SK-MEL-5 (cell line): ENCODE data around the gene WASF1. TPM values are rescaled to one million over a fixed set of nuclear protein-coding genes. Genes with fewer than 3 reads are reported as not detected.

Experiments
- DNase-seq: peaks from one replicate; pipeline ENCODE4 v3.0.0-alpha.2; 2016; ENCODE audit warnings: low read depth, low spot score
- in situ Hi-C: cut with HindIII; loops from 2 replicates; pipeline ENCODE4 v1.10.0; 2016; ENCODE audit warnings: low sequenced_read_pairs, high pct_unique_total_duplicates, low pct_unique_long_range_greater_than_20kb
- polyA plus RNA-seq, 2 experiments: library from polyadenylated mRNA; depleted of rRNA; stranded (reverse); fragments of >200 nt; gene quantifications; 2 replicates each; pipeline ENCODE4 v1.2.3, GENCODE V29; 2015
- total RNA-seq: library from RNA; depleted of rRNA; stranded (reverse); fragments of >200 nt; shearing (Covaris generic); gene quantifications from 2 replicates; pipeline ENCODE4 v1.2.3, GENCODE V29; 2014; rRNA removed

Gene WASF1
- 3.7 and 5.0 TPM in 2 replicates for total RNA-seq
- polyA plus RNA-seq (2015; cell fraction: cytosol; rRNA removed), result 13.4 and 13.6 TPM in 2 replicates
- 7.0 and 8.2 TPM in 2 replicates for polyA plus RNA-seq (2015; cell fraction: nucleus; rRNA removed)

DNA sequence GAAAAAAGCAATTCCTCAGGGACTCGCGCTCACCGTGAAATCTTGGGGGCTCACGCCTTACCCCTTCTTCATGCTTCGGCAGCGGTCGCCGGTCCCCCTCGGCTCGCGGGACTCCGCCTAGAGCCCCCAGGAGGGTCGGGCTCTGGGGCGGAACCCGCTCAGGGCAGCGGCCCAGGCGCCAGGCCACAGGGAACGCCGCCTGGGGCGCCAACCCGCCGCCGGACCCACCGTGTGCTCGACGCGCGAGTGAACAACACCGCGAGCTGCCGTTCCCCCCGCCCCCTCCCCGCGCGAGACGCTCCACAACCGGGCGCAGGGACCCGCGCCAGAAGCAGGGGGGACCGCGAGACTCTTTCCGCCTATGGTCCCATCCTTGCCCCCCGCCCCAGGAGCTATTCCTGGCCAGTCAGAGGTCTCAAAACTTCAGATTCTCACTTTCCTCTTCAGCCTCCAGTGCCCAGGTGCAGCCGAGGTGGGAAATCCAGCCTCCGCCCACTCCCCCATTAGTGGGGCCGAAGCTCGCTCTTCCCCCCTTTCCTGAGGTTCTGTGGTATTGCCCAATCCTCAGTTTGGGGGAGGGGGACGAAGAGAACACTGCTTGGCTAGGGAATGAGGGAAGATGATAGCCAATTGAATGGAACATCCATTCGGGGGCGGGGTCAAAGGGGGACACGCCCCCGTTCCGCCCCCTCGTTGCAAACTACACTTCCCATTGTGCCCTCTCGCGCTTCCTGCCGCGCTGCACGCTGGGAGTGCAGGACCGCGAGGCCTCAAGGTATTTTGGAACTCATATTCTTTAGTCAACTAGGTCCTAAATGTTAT lies at the start of gene WASF1:
Gene WASF1 (minus strand): TSS at position 265 of the 822 bp plus-strand sequence. CDS start 52,069 bp downstream, outside the sequence.
- in situ Hi-C loops, result no loop called here
- DNase-seq, result peak; percentile 97

- no peak for DNase-seq
- in situ Hi-C loops, result no loop called here
These were observed 46.8 kb upstream of the WASF1 start for GRCh38 chr6:110226261-110226660.

DNA sequence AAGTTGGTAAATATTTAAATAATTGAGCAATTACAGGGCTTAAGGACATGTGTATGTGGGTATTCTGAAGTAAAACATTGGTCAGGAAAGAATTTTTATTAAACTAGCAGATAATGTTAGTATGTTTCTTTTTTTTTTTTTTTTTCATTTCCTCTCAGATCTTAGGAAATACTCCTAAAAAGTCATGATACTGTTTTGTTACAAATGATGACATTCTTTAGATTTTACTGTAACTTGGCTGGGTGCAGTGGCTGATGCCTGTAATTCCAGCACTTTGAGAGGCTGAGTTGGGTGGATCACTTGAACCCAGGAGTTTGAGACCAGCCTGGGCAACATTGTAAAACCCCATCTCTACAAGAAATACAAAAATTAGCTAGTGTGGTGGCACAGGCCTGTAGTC lies 42.3 kb upstream of the WASF1 start:
- DNase-seq, result no peak
- in situ Hi-C loops, result no loop called here

- in situ Hi-C loops, result no loop called here
- DNase-seq, result no peak
These were observed 37.8 kb upstream of the WASF1 start for GRCh38 chr6:110217266-110217665.

DNA sequence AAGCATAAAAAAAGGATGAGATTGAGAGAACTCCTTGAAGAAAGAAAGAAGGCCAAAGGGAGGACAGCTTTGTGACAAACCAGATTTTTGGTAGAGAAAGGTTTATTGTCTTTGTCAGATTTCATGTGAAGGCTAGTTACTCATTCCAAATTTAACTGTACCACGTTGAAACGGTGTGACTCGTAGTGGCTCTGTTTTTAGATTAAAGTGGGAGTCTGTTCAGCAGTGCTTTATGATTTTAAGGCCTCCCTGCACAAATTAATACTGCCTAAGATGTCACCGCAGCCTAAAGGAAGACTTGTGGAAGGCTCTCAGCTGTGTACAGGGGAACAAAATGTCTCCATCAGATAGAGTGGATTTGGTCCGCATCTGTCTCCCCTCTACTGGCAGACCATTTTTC lies 36.7 kb upstream of the WASF1 start:
- in situ Hi-C loops, result no loop called here

GRCh38 chr6:110214338-110214737 lies 34.9 kb upstream of the WASF1 start:
- no peak for DNase-seq
- in situ Hi-C loops, result no loop called here

More for the DNA sequence above, 36.7 kb upstream of the WASF1 start:
- no peak for DNase-seq

DNA sequence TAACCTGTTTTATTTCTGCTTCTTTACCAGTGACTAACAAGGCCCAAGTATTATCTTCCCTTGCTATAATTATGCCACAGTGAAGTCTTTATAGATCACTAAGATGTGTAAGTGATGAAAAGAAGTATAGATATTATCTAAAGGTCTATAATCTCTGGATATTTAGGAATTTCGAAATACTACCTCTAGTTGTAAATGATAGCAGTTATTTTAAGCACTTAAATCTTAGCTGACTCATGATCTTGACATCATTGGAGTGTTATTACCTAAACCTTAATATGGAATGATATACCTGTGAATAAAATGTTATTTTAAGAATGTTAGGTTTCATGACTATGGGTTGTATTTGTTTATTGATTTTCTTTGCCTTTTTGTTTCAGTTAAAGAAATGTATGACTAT lies 32.3 kb upstream of the WASF1 start:
- DNase-seq, result no peak
- in situ Hi-C loops, result no loop called here

DNA sequence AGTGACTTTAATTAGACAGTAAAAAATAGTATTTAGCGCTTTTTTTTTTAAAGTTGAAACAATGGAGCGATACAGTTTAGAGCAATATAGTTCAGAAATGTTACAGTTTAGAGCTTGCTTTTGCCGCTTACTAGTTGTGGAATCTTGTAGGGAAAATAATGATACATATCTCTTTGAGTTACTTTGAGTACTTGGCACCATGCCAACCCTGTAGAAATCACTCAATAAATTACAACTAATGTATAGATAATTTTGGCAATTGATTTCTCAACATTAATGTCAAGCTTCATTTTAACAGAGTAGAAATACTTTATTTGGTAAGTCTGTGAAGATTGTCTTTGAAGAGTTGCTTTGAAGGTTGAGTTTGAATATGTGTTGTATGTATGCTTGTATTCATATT lies 28.2 kb upstream of the WASF1 start:
- in situ Hi-C loops, result no loop called here
- DNase-seq, result no peak

DNA sequence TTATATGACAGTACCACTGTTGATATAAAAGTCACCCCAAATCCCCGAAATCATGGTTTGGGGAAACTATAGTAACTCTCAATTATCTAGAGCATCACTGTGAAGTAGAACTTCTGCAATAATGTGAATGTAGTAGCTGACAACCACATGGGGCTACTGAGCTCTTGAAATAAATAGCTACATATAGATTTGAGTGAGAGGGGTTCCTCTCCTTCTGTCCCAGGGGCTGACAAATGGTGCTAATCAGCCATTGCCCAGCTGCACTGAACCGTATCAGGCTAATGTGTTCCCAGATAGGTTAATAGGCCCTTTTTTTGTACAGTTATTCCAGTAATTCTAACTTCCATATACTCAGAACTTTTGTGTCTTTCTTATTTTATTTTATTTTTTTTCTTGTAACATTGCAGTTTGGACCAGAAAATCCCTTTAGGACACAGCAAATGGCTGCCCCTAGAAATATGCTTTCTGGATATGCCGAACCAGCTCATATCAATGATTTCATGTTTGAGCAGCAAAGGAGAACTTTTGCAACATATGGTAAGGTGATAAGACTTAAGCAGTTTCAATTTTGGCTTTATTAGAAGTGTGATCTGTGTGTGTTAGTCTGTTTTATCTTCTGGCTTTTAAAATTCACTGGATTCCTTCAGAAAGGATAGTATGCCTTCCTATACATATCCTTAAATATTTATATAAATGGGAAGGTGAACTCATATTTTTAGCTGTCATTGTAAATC lies 21.8 kb upstream of the WASF1 start:
- in situ Hi-C loops, result no loop called here
- no peak for DNase-seq

DNA sequence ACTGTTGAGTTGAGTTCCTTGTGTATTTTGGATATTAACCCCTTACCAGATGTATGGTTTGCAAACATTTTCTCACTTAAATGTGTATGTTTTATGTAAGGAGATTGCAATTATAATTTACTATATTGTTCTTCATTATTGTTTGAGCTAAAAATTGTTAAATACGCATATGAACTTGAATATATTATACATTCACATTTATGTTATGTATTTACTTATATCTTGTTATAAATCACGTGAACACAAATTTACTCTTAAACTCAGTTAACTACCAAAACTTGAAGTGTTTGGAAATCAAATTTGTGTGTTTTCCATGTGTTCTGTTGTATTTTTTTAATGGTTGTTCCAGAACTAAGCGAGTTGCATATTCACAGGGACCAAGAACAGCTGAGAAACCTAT lies 19.1 kb upstream of the WASF1 start:
- in situ Hi-C loops, result no loop called here
- DNase-seq, result no peak

- in situ Hi-C loops, result no loop called here
- no peak for DNase-seq
These were observed 17.4 kb upstream of the WASF1 start for GRCh38 chr6:110196874-110197273.

DNA sequence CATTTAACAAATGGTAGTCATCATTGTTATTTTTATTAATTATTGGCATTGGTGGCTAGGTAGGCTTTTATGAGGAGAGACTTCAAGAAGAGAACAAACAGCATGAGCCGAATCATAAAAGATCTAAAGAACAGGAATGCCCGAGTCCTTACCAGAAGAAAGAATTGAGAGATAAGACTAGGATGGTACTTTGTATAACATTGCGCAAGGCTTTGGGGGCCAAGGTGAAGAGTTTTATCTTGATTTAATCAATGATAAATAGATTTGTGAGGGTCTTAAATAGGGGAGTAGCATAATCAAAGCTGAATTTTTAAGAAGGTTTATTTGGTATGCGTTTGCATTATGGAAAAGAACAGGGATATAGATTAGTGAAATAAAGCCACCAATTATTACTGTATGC lies 16.2 kb upstream of the WASF1 start:
- DNase-seq, result no peak
- in situ Hi-C loops, result no loop called here

DNA sequence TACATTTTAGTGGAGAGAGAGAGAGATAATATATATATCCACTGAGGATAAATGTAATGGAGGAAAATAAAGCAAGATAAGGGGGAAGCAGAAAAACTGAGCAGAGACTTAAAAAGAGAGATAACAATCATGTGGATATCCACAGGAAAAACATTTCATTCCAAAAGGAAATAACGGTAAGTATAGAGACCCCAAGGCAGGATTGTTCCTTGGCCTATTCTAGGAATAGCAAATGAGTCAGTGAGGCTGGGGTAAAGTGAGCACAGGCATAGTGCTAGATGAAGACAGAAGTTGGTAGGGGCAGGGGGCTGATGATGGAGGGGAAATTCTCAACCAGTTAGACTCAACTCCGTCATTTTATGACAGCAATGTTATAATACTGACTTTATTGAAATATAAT lies 12.0 kb upstream of the WASF1 start:
- in situ Hi-C loops, result no loop called here
- no peak for DNase-seq

DNA sequence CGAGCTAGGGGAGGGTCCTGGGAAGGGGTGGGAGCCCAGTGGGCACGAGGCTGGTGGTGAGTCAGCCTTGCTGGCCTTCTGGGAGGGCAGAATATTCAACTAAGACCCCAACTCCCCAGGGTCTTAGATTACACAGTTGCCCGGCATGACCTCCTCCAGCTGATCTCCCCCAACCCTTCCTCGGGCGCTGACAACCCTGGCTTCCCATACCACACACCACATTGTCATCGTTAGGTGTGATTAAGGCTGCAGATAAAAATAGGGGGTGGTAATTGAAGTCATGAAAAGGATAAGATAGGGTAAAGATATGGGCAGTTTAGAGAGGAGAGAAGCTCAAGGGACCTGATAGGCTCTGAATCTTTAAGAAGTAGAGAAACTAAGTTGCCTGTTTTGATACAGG lies 11.3 kb upstream of the WASF1 start:
- DNase-seq, result no peak
- in situ Hi-C loops, result no loop called here

- in situ Hi-C loops, result no loop called here
- DNase-seq, result no peak
These were observed 9.3 kb upstream of the WASF1 start for GRCh38 chr6:110188791-110189190.

DNA sequence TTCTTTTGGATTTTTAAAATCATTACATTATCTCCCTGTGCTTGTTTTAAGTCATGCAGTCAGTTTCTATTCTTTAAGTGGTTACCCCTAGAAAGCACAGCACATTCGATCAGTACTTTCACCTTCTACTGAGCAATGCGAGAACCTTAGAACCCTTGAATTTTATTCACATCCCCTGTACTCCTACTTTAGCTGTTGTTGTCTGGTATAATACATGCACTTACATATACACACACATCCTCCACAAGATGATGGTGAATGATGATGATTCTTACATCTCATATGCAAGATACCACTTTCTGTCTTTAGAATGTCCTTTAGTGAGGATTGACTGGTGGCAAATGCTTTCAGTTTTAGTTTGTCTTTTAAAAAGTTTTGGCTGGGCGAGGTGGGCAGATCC lies 6.4 kb upstream of the WASF1 start:
- no peak for DNase-seq
- in situ Hi-C loops, result no loop called here

DNA sequence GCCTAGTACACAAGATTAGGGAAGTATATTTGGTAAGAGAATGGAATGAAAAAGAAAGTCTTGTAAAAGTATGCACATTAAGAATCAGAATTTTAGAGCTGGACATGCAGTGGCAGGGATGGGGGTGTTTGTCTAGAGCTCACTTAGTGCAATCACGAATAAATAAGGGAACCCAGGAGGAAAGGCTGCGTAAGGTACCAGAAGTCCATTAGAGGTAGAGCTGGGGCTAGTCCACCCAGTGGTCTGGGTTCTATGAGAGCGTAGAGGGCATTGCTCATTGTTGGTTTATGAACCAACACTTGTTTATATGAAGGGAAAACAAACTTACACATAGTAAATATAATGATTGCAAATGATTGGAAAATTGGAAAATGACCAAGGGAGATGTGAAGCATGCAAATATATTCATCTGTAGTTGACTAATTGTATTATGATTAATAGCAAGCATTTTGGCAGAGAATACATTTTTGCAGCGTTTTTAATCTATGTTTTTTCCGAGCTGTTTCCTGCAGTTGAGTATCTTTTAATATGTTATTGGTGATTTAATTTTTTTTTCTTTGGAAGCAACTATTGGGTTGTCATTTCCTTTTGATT lies 3.9 kb upstream of the WASF1 start:
- in situ Hi-C loops, result no loop called here
- no peak for DNase-seq
